ENCODE measurements around the gene PLCD3. TPM values are rescaled to one million over a fixed set of nuclear protein-coding genes. Genes with fewer than 3 reads are reported as not detected.

PLCD3 gene
- total and polyA plus RNA-seq, 9 of the 15 experiments (the other 6 are each of a cell fraction or from before 2014, with no cell fraction given): 0.20 to 22.6 (median 7.5) TPM

DNA sequence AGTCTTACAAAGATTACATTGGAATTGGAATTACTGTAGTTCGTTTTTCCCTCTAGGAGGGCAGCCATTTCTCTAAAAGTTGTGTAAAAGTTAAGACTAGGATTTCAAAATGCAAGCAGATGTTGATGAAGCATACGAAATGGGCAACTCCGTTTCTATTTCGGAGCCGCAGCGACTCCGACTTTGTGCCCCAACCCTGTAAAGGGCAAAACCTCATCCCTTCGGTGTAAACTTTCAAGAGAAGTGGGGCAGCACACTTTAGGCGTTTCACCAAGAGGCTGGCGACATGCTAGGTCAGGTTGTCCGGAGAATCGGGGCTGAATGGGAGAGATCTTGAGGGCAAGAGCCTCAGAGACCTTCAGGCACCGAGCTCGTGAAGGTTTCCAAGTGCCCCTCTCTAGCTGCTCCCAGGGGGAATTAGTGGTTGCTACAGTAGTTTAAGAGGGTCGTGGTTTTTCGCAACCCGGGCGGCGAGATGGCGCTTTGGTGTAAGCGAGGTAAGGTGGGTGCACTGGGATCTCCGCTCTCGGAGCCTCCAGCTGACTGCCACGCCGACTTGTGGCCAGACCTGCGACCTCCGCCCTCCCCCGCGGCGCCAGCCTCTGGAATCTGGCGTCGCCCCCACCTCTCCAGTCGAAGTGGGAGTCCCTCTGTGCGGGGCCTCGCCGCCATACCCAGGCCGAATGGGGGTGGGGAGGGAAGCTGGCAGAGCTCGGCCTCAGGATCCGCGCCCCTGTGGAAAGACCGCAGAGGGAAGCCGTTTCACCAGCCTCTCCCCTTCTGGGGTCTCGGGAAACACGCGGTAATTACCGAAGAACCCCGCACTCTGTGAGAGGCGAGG is 28.4 kb upstream of the PLCD3 start (continued):
- TF ChIP-seq KDM5B (IDR thresholded peaks at IDR 0.05; ENCODE audit: insufficient replicate concordance, low read depth, low read length) (peak; percentile 73), ZNF311 (CRISPR knock-in tag; IDR thresholded peaks at IDR 0.05) (no peak), HOXB6 (CRISPR knock-in tag; IDR thresholded peaks at IDR 0.05; ENCODE audit: borderline replicate concordance) (no peak), ZNF384 (IDR thresholded peaks at IDR 0.05; ENCODE audit: low read depth, low read length) (0 out of 2 replicates have a peak, but pooled peaks have one; percentile 6), L3MBTL2 (IDR thresholded peaks at IDR 0.05) (0 out of 2 replicates have a peak, but pooled peaks have one; percentile 18), THRAP3 (IDR thresholded peaks at IDR 0.05; ENCODE audit: borderline replicate concordance) (no peak), EGR1 (conservative IDR thresholded peaks at IDR 0.05) (peak; percentile 83), TFAP4 (CRISPR knock-in tag; IDR thresholded peaks at IDR 0.05; ENCODE audit: borderline replicate concordance) (peak; percentile 97), ZNF175 (CRISPR knock-in tag; IDR thresholded peaks at IDR 0.05; ENCODE audit: low read depth) (no peak), ZEB2 (IDR thresholded peaks at IDR 0.05) (peak; percentile 39; the same call in 1 of the 2 replicates), HIVEP1 (CRISPR knock-in tag; IDR thresholded peaks at IDR 0.05) (no peak)
- TF ChIP-seq, protein P1, sequence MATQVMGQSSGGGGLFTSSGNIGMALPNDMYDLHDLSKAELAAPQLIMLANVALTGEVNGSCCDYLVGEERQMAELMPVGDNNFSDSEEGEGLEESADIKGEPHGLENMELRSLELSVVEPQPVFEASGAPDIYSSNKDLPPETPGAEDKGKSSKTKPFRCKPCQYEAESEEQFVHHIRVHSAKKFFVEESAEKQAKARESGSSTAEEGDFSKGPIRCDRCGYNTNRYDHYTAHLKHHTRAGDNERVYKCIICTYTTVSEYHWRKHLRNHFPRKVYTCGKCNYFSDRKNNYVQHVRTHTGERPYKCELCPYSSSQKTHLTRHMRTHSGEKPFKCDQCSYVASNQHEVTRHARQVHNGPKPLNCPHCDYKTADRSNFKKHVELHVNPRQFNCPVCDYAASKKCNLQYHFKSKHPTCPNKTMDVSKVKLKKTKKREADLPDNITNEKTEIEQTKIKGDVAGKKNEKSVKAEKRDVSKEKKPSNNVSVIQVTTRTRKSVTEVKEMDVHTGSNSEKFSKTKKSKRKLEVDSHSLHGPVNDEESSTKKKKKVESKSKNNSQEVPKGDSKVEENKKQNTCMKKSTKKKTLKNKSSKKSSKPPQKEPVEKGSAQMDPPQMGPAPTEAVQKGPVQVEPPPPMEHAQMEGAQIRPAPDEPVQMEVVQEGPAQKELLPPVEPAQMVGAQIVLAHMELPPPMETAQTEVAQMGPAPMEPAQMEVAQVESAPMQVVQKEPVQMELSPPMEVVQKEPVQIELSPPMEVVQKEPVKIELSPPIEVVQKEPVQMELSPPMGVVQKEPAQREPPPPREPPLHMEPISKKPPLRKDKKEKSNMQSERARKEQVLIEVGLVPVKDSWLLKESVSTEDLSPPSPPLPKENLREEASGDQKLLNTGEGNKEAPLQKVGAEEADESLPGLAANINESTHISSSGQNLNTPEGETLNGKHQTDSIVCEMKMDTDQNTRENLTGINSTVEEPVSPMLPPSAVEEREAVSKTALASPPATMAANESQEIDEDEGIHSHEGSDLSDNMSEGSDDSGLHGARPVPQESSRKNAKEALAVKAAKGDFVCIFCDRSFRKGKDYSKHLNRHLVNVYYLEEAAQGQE (IDR thresholded peaks at IDR 0.05; ENCODE audit: borderline replicate concordance): peak; percentile 9; the same call in 1 of the 2 replicates
- TF ChIP-seq, protein P1 (CRISPR knock-in tag; IDR thresholded peaks at IDR 0.05; ENCODE audit: low read depth): no peak
- TF ChIP-seq, protein P2, sequence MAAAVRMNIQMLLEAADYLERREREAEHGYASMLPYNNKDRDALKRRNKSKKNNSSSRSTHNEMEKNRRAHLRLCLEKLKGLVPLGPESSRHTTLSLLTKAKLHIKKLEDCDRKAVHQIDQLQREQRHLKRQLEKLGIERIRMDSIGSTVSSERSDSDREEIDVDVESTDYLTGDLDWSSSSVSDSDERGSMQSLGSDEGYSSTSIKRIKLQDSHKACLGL (CRISPR knock-in tag; IDR thresholded peaks at IDR 0.05; ENCODE audit: borderline replicate concordance, poor library complexity, severe bottlenecking): no peak
- TF ChIP-seq, protein P3, sequence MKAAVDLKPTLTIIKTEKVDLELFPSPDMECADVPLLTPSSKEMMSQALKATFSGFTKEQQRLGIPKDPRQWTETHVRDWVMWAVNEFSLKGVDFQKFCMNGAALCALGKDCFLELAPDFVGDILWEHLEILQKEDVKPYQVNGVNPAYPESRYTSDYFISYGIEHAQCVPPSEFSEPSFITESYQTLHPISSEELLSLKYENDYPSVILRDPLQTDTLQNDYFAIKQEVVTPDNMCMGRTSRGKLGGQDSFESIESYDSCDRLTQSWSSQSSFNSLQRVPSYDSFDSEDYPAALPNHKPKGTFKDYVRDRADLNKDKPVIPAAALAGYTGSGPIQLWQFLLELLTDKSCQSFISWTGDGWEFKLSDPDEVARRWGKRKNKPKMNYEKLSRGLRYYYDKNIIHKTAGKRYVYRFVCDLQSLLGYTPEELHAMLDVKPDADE (conservative IDR thresholded peaks at IDR 0.05; ENCODE audit: control insufficient read depth, low read depth, low read length): peak; percentile 73

Measured in K562 (cell line).